Stimulated activated naive CD8-positive, alpha-beta T cell treated with anti-CD3 and anti-CD28 coated beads, Interleukin-15, Interleukin-2, amounts not matched to agents 100 U/mL and 50 U/mL, for 24 hours (primary cell): Measurements from ENCODE around the gene LRRTM4.
"Not testable (repeated sequence)": the region's sequence is repeated elsewhere in the genome, so short reads cannot be mapped to it uniquely, and the experiment has no call there.

Experiments used
- ATAC-seq: fragments of 150-1000 bp; cut with Tn5 transposase; one replicate; pipeline ENCODE4 v1.10.0; 2021
- DNase-seq: peaks from one replicate; pipeline ENCODE4 v3.0.0; 2021

LRRTM4 gene

GRCh38 chr2:76737607-76738006 lies 784.6 kb downstream of the LRRTM4 start:
- DNase-seq (no peak), ATAC-seq (no peak)

GRCh38 chr2:76733736-76734135 lies 788.4 kb downstream of the LRRTM4 start:
- ATAC-seq (no peak), DNase-seq (no peak)

- DNase-seq (no peak), ATAC-seq (no peak)
Measured at GRCh38 chr2:76731157-76731556, 791.0 kb downstream of the LRRTM4 start.

GRCh38 chr2:76730021-76730420 lies 792.2 kb downstream of the LRRTM4 start:
- DNase-seq (no peak), ATAC-seq (no peak)

- ATAC-seq, result no peak
- no peak for DNase-seq
Measured at GRCh38 chr2:76721226-76721625, 801.0 kb downstream of the LRRTM4 start.

- ATAC-seq, result no peak
- DNase-seq, result no peak
Measured at GRCh38 chr2:76713312-76713711, 808.9 kb downstream of the LRRTM4 start.

- no peak for ATAC-seq
- no peak for DNase-seq
Measured at GRCh38 chr2:76711490-76711889, 810.7 kb downstream of the LRRTM4 start.

GRCh38 chr2:76700894-76701293 lies 821.3 kb downstream of the LRRTM4 start:
- DNase-seq (no peak), ATAC-seq (no peak)

GRCh38 chr2:76697998-76698713 lies 824.0 kb downstream of the LRRTM4 start:
- not testable (repeated sequence) for ATAC-seq, DNase-seq
